HG03060 (cell line): Measurements from ENCODE around the gene SEPTIN5.
"Not testable (repeated sequence)": the region's sequence is repeated elsewhere in the genome, so short reads cannot be mapped to it uniquely, and the experiment has no call there.

Experiments
- ATAC-seq: cut with Tn5 transposase; IDR thresholded peaks from one replicate; pipeline ENCODE4 v1.9.1; 2021; ENCODE audit warnings: low read depth, moderate number of reproducible peaks; ENCODE audit not compliant: unreplicated experiment

Gene SEPTIN5

DNA sequence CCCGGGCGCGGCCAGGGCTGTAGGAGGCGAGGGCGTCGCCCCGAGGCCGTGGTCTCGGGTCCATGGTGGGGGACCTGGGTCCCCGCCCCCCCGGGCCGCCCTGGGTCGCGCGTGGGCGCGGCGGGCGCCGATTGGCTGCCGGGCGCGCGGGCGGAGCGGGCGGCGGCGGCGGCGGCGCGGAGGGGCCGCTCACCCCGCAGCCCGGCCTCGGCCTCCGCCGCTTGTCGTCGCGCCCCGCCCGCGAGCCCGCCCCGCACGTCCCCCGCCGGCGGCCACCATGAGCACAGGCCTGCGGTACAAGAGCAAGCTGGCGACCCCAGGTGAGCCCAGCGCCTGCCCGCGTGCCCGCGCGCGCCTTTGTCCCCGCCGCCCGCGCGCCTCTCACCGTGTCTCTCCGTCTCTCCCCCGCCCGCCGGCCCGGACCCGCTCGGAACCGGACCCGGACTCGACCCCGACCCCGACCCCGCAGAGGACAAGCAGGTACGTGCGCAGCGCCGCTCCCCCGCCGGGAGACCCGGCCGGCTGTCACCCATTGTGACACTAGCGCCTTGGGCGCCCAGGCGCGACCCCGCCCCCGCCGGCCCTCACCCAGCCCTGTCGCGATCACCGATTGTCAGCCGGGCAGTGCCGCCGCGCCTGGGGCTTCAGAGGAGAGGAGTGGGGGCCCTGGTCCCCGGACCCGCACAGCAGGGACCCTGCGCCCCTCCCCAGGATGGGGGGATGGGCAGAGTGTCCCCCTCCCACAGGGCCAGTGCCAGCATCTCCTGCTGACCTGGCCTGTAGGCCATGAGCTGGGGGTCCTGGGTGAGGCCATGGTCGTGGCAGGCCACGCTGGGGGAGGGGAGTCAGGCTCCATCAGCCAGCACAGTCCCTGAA, at the start of gene SEPTIN5:
Gene SEPTIN5, plus strand, starts transcription at position 192 of the 876 bp plus-strand sequence. Its CDS starts 86 bp downstream, at position 278.
- ATAC-seq, result no peak

DNA sequence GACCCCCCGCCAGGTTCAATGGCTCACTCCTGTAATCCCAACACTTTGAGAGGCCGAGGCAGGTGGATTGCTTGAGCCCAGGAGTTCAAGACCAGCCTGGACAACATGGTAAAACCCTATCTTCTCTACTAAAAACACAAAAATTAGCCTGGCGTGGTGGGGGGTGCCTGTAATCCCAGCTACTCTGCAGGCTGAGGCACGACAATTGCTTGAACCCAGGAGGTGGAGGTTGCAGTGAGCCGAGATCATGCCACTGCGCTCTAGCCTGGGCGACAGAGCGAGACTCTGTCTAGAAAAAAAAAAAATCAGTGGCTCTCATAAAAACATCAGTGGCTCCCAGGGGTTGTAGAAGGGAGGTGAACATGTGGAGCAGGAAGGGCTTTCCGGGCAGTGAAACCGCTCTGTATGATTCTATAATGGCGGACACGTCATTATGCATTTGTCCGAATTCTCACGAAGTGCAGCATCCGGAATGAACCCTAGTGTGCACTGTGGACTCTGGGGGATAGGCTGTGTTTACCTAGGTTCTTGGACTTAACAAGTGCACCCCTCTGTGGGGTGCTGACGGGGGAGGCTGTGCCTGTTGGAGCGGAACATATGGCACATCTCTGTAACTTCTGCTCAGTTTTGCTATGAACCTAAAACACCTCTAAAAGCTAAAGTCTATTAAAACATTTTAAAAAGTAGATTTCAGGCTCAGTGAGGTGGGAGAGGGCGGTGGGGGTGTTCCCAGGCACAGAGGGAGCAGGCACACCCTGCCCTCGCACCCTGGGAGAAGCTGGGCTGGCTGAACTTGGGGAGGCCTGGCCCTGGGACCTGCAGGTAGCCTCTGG, 49.1 kb upstream of the SEPTIN5 start:
- no peak for ATAC-seq

DNA sequence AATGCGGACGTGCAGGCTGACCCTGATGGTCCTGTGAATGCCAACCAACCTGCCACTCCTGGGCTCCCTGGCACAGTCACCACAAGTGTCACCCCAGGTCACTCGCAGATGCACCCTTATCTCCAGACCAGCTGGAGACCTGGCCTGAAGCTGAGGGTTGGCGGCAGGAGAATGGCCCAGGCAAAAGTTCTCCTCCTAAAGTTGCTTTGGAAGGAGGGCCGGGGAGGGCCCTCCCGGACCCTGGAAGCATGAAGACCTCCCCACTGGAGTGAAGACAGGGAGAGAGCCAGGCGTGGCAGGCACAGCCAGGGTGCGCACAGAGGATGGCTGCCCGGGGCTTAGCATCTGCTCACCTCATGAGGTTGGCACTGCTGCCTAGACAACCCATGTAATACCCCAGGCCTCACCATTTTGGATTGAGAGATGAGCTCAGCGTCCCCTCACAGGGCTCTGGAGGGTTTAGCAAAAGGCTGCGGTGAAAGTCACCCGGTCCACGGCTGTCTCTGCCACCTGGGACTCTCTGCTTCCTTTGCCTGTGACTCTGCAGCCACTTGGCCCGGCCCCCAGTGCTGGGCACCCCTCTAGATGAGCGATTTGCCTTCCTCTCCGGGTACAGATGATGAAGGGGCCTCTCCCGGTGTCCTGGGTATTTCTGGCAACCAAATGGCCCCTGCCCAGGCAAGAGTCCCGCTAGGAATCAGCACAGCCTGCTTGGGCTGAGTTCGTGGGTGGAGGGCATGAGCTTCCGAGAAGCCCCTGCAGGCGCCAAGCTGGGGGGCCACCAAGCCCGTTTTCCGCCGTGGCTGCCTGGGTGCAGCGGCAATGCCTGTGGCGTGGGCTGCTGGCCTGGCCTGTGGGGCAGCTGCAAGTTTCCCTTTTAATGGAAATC, 48.3 kb upstream of the SEPTIN5 start:
- no peak for ATAC-seq

DNA sequence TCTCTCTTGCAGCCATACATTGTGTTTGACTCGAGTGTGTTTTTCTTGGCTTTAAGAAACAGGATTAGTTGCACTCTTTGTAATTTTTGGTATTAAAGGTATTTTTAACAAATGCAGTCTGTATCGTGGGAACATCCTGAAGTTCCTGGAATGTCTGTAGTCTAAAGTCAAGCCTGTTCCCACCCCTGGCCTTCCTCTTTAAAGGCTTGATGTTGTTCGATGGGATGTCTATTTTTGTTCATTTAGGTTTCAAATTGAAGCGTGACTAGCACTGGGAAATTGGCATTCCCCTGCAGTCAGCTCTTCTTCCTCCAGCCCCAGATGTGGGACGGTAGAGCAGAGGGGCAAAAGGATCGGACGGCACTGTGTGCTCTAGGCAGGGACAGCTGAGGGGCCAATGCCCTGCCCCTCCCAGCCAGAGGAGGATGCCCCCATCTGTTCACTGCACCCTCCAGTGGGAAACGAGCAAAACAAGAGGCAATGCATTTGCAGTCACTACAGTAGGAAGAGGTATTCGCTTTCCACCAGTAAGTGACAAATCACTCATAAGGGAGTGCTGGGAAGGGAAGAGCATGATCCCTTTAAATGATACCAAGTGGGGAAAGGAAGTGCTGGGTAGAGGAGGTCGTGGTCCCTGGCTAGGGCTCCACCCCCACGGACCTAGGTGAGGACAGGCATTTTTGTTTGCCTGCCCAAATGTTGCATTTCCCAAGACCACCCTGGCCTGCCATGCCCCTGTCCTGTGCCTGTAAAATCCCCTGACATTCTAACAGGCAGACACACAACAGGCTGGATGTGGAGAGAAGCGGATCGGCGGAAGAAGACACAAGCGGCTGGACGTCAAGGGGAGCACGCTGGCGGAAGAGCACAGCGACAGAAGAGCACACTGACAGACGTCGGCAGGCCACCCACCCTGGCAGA, 47.4 kb upstream of the SEPTIN5 start:
- no peak for ATAC-seq

DNA sequence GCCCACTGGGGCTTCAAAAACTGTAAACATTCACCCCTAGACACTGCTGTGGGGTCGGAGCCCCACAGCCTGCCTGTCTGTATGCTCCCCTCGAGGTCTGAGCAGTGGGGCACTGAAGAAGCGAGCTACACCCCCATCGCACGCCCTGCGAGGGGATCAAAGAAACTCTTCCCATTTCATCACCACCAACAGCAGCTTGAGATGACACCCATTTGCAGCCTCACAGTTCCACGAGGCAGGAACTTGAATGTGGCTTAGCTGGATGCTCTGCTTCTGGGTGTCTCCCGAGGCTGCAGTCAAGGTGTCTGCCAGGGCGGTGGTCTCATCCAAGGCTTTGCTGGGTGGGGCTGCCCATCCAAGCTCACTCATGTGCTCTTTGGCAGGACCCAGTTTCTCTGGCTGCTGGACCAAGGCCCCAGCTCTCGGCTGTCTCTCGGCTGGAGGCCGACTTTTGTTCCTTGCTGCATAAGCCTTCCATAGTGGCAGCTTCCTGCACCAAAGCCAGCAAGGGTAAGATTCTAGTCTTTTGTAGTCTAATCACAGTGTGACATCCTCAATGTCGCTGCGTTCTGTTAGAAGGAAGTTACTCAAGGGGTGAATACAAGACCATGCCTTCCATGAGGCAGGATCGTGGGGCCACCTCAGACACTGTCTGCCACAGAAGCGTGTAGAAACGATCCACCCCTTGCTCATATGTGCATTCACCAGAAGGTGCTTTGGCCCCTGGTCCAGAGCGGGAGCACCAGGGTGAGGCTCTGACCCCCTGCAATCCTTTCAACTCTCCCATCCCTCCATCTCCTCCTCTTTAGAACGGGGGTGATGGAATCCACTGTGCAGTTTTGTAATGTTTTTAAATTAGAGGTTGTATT, 46.2 kb upstream of the SEPTIN5 start:
- no peak for ATAC-seq

DNA sequence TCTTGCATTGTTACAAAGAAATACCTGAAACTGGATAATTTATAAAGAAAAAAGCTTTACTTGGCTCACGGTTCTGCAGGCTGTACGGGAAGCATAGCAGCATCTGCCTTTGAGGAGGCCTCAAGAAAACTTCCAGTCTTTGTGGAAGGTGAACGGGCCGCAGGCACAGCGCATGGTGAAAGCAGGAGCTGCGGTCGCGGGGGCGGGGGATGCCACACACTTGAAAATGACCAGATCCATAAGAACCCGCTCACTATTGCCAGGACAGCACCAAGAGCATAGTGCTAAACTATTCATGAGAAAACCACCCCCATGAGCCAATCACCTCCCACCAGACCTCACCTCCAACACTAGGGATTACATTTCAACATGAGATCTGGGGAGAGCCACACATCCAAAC, 45.6 kb upstream of the SEPTIN5 start:
- no peak for ATAC-seq

DNA sequence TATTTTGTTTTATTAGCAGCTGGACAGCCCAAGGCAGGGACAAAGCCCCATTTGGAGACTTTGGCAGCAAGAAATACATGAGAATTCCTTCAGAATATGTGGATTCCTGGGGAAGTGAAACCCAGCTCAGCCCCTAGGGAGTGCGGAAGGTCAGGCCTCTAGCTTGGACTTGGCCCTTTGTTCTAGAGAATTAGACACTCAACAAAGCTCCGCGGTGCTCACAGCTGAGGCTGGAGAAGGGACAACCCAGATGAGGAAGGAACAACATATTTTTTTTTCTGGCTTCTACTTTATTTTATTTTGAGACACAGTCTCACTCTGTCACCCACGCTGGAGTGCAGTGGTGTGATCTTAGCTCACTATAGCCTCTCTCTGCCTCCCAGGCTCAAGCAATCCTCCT, 44.7 kb upstream of the SEPTIN5 start:
- no peak for ATAC-seq

DNA sequence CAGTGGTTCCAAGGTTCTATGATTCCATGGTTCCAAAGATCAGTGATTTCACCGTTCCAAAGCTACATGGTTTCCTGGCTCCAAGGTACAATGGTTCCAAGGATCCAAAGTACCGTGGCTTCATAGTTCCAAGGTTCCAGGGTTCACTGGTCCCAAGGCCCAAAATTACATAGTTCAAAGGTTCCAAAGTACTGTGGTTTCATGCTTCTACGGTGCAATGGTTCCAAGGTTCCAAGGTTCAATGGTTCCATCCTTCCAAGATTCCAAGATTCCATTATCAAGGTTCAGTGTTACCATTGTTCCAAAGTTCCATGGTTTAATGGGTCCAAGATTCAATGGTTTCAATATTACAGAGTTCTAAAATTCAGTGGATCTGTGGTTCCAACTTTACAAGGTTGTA, 43.0 kb upstream of the SEPTIN5 start:
- no peak for ATAC-seq

DNA sequence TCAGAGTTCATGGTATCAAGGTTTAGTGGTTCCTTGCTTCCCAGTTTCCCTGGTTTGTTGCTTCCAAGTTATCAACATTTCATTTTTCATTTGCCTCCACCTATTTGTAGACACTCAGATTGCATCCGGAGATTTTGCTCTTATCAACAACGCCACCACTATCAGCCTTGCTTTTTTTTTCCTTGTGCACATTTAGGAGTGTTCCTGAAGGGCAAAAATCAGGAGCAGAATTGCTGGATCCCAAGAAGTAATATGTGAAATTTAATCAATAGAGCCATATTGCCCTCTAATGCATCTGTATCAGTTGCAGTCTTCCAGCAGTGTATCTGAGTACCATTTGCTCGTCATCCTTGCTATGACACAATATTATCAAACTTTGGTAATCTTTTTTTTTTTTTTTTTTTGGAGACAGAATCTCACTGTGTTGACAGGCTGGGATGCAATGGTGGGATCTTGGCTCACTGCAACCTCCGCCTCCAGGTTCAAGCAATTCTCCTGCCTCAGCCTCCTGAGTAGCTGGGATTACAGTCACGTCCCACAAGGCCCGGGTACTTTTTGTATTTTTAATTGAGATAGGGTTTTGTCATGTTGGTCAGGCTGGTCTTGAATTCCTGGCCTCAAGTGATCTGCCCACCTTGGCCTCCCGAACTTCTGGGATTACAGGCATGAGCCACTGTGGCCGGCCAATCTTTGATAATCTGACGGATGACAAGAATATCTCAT, 42.1 kb upstream of the SEPTIN5 start:
- no peak for ATAC-seq

DNA sequence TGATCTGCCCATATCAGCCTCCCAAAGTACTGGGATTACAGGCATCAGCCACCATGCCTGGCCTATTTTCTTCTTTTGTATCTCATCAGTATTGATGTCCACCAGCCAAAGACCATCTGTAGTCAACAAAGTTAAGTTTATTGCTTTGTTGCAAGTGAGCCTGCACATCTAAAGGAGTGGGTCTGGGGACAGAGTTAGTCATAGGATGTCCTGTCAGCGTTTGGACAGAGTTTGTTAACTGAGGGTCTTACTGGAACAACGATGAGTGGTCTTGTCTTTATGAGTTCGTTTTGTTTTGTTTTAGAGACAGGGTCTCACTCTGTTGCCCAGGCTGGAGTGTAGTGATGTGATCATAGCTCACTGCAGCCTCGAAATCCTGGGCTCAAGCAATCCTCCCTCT, 40.6 kb upstream of the SEPTIN5 start:
- ATAC-seq, result no peak

DNA sequence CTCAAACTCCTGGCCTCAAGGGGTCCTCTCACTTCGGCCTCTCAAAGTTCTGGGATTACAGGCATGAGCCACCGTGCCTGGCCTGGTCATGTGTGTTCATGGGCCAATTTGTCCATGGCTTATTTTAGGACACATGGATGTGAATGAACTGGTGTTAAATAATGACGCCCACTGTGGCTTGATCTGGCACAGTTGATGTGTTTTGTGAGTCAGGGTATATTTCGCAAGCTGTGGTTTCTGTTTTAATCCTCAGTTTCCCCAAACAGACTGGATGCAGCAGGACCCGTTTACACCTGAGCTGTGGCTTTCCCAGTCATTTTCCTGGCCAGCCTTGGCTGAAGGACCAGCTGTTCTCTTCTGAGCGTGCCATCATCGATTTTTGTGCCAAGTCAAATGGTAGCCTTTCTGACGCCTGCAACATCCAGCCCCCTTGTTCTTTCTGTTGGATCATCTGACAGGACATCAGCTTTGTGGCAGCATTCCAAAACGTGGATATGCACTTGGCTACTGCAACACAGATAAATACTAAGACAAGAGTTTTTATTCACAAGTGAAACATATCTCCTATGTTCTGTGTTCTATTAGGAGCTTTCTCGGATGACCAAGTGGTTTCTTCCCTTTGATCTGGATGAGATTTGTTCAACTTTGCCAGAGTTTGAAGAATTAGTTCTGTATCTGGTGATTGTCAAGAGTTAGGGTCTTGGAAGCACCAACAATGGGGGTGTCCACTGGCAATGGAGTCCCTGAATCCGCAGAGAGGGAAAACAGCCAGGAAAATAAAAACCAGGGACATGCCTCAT, 40.0 kb upstream of the SEPTIN5 start:
- ATAC-seq, result no peak

DNA sequence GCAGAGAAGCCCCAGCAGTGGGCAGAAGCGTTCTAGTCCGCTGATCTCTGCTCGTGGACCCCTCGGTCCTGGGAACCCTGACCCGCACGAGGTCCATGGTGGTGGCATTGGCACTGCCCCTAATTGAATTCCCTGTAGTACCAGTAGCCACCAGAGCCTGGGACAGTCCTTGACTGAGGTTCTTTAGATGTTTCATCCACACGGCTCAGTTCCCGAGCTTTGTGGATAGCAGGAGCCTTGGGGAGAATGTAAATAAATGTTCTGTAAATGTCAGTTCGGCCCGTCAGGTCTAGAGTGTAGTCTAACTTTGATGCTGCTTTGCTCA, 39.4 kb upstream of the SEPTIN5 start:
- ATAC-seq, result no peak

DNA sequence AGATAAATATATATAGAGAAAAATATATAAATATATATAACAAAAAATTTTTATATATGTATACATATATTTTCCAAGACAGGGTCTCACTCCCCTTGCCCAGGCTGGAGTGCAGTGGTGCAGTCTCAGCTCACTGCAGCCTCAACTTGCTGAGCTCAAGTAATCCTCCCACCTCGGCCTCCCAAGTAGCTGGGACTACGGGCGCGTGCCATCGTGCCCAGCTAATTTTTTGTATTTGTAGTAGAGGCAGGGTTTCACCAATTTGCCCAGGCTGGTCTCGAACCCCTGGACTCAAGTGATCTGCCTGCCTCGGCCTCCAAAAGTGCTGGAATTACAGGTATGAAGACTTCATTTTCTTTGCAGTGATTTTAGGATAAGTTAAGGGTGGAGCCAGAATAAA, 38.9 kb upstream of the SEPTIN5 start:
- no peak for ATAC-seq

DNA sequence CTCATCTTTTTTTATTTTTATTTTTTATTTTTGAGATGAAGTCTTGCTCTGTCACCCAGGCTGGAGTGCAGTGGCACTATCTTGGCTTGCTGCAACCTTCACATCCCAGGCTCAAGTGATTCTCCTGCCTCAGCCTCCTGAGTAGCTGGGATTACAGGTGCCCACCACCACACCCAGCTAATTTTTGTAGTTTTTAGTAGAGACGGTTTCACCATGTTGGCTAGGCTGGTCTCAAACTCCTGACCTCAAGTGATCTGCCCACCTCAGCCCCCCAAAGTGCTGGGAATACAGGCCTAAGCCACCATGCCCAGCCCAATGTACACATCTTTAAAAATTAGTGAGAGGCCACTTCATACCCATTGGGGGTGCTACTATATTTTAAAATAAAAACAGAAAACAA, 37.9 kb upstream of the SEPTIN5 start:
- ATAC-seq, result not testable (repeated sequence)

DNA sequence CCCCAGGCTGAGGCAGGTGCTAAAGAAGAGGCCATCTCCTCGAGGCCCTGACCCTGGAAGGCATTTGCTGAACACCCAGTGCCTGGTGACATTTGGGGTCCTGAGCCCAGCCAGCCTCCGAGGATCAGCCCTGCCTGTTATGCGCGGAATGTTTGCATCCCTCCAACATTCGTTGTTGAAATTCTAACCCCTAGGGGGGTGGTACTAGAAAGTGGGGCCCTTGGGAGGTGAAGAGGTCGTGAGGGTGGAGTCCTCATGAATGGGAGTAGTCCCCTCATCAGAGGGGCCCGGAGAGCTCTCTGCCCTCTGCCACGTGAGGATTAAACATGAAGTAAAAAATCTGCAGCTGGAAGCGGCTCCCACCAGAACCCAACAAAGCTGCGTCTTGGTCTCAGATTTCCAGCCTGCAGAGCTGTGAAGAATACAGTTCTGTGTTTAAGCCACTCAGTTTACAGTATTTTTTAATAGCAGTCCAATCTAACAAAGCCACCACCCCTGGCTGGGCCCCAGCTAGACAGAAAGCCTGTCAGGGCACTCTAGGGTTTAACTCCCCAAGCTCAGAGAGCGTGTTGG, 35.3 kb upstream of the SEPTIN5 start:
- ATAC-seq, result no peak

DNA sequence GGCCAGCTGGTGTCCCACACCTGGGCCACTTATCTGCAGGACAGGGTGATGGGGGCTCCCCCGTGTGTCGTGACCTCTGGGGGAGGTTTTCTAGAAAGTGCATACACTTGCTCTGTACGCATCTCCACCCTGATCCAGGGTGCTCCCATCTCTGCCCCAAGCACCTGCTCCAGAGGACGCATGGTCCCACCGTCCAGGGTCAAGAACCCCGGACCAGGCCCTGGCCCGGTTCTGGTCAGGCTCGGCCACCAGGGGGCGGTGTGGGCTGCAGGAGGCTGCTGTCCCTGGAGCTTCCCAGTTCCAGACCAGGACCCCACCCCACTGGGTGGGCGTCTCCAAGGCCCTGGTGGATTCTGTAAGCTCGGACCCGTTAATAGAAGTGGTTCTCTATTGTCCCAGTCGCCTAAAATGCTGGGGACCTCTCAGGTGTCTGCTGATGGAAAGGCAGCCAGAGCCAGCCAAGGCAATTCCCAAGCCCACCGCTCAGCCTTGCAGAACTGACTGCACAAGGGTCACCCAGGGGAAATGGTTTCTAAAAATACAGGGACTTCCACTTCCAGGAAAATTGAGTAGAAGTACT, 34.7 kb upstream of the SEPTIN5 start:
- ATAC-seq, result no peak
